Erythroblast (primary cell): Measurements from ENCODE around the gene FRMD4A.
"Not testable (repeated sequence)": the region's sequence is repeated elsewhere in the genome, so short reads cannot be mapped to it uniquely, and the experiment has no call there.

ENCODE experiments used
- DNase-seq, 2 experiments: peaks; one replicate each; lab custom pipeline; 2025; lab: John Stamatoyannopoulos, UW
- GATA1 ChIP-seq: IDR thresholded peaks from 2 replicates; pipeline ENCODE4 v1.6.1; 2011; ENCODE audit warnings: low read depth, mild to moderate bottlenecking, control low read depth, low read length, moderate library complexity
- POLR2A ChIP-seq: IDR thresholded peaks from 2 replicates; pipeline ENCODE4 v1.6.1; 2011; ENCODE audit warnings: mild to moderate bottlenecking, low read length

FRMD4A gene

GRCh38 chr10:13971601-13972475 is 358.9 kb downstream of the FRMD4A start:
- no peak for TF ChIP-seq GATA1
- TF ChIP-seq POLR2A: no peak
- no peak for DNase-seq

GRCh38 chr10:13970957-13971353 is 359.8 kb downstream of the FRMD4A start:
- no peak for DNase-seq
- TF ChIP-seq POLR2A: no peak
- TF ChIP-seq GATA1: no peak

- DNase-seq: no peak
- TF ChIP-seq GATA1 (no peak), POLR2A (no peak)
Observed at GRCh38 chr10:13970236-13970956, 360.3 kb downstream of the FRMD4A start.

GRCh38 chr10:13969792-13970140 is 361.0 kb downstream of the FRMD4A start:
- no peak for TF ChIP-seq GATA1
- TF ChIP-seq POLR2A: no peak
- no peak for DNase-seq

- no peak for DNase-seq
- TF ChIP-seq GATA1 (no peak), POLR2A (no peak)
Observed at GRCh38 chr10:13969118-13969791, 361.5 kb downstream of the FRMD4A start.

GRCh38 chr10:13961853-13962252 is 368.9 kb downstream of the FRMD4A start:
- TF ChIP-seq POLR2A: no peak
- no peak for TF ChIP-seq GATA1

GRCh38 chr10:13961097-13961496 is 369.6 kb downstream of the FRMD4A start:
- TF ChIP-seq POLR2A (no peak), GATA1 (no peak)
- no peak for DNase-seq

More at GRCh38 chr10:13961853-13962252, 368.9 kb downstream of the FRMD4A start:
- no peak for DNase-seq

- DNase-seq: no peak
- no peak for TF ChIP-seq GATA1
- TF ChIP-seq POLR2A: no peak
Observed at GRCh38 chr10:13960603-13961002, 370.1 kb downstream of the FRMD4A start.

- TF ChIP-seq GATA1 (no peak), POLR2A (no peak)
- no peak for DNase-seq
Observed at GRCh38 chr10:13959443-13960359, 371.0 kb downstream of the FRMD4A start.

- TF ChIP-seq POLR2A: no peak
- TF ChIP-seq GATA1: no peak
- no peak for DNase-seq
Observed at GRCh38 chr10:13957856-13958255, 372.9 kb downstream of the FRMD4A start.

GRCh38 chr10:13956826-13957225 is 373.9 kb downstream of the FRMD4A start:
- DNase-seq: no peak
- TF ChIP-seq POLR2A (no peak), GATA1 (no peak)

- TF ChIP-seq GATA1: no peak
- no peak for TF ChIP-seq POLR2A
- no peak for DNase-seq
Observed at GRCh38 chr10:13955409-13956068, 375.2 kb downstream of the FRMD4A start.

- not testable (repeated sequence) for DNase-seq
Observed at GRCh38 chr10:13954195-13954594, 376.5 kb downstream of the FRMD4A start.
